ENCODE results near the gene TBC1D32.
"Not testable (repeated sequence)": the region's sequence is repeated elsewhere in the genome, so short reads cannot be mapped to it uniquely, and the experiment has no call there.

Gene TBC1D32

GRCh38 chr6:121236984-121237383 is 97.3 kb downstream of the TBC1D32 start:
- intact Hi-C loops (cut with DNase I): no loop called here
- no peak for DNase-seq

GRCh38 chr6:121235386-121235785 is 98.9 kb downstream of the TBC1D32 start:
- intact Hi-C loops (cut with DNase I): no loop called here
- no peak for DNase-seq

- intact Hi-C loops (cut with DNase I): no loop called here
- no peak for DNase-seq
Measured at GRCh38 chr6:121223930-121224329, 110.3 kb downstream of the TBC1D32 start.

DNA sequence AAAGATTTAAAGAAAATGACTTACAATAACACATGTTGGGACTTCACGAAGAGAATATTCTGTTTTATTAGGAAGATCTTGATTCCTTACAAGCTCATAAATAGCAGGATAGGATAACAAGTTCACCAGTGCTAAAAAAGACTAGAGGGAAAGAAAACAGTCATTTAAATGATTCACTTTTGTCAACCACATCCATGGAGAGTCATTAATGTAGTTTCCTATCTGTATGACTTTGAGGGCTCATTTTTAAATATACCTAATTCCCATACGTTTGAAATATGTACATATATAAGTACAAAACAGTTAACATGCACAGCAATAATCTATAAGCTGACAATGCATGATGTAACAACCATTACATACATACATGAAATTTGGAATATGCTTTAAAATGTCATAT is 111.1 kb downstream of the TBC1D32 start:
- intact Hi-C loops (cut with DNase I): no loop called here
- DNase-seq: no peak

DNA sequence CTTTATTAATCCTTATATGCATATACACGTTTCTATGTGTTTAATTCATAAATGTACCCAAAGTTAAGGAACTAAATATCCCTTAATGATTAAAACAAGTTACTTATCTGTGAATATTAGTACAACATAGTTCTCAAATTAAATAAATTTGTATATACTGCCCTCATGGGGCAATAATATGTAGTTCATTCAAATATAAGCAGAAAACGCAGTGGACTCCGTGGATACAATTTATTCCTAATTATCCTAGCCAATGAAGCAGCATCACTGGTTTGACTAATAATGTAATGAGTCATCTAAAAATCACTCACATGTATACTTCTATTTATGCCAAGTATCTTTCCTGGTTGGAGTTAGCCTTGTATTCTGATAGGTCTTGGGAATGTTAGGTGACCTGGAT is 111.6 kb downstream of the TBC1D32 start:
- DNase-seq: no peak
- intact Hi-C loops (cut with DNase I): no loop called here

GRCh38 chr6:121216928-121217327 is 117.4 kb downstream of the TBC1D32 start:
- no peak for DNase-seq
- intact Hi-C loops (cut with DNase I): no loop called here

DNA sequence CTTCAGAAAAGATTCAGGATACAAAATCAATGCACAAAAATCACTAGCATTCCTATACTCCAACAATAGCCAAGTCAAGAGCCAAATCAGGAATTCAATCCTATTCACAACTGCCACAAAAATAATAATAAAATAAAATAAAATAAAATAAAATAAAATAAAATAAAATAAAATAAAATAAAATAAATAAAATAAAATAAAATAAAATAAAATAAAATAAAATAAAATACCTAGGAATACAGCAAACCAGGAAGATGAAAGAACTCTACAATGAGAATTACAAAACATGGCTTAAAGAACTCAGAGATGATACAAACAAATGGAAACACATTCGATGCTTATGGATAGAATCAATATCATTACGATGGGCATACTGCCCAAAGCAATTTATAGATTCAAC is 120.9 kb downstream of the TBC1D32 start:
- DNase-seq; intact Hi-C loops (cut with DNase I): not testable (repeated sequence)

DNA sequence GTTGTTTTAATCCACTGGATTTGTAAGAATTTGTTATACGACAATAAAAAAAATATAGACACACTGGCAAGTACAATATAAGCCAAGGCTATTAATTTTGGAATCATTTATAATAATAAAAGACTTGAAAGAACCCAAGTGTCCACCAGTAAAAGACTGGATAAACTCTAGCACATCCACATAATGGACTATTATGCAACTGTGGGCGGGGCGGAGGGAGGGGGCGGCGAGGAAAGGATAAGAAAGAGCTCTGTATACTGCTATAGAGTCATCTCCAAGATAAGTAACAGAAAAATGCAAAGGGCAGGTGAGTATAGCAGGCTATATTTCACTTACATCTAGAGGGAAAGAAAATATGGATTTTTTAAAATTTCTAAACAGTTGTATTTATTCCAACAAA is 123.3 kb downstream of the TBC1D32 start:
- peak in 29 of 42 donors; percentile 6 to 70 (median 30) for DNase-seq
- intact Hi-C loops (cut with DNase I): no loop called here

- no peak for DNase-seq
- intact Hi-C loops (cut with DNase I): no loop called here
Measured at GRCh38 chr6:121205569-121205968, 128.7 kb downstream of the TBC1D32 start.

DNA sequence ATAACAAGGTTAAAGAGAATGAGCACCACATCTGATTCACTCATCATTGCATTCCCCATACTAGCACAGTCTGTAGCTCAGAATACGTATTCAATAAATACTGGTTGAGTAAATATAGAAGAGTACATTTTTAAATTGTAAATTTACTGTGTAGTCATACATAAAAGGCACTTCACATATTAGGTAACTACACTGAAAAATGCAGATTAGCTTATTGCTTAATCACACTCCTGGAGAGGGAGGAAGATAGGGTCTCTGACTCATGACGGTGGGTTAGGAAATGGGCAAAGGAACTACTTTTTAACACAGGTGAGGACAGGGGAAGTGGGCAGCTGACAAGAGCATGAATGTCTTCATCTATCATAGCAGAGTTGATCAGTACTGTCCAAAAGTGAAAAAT is 133.2 kb downstream of the TBC1D32 start:
- intact Hi-C loops (cut with DNase I): no loop called here
- DNase-seq: no peak

GRCh38 chr6:121196042-121196441 is 138.2 kb downstream of the TBC1D32 start:
- intact Hi-C loops (cut with DNase I); DNase-seq: not testable (repeated sequence)

DNA sequence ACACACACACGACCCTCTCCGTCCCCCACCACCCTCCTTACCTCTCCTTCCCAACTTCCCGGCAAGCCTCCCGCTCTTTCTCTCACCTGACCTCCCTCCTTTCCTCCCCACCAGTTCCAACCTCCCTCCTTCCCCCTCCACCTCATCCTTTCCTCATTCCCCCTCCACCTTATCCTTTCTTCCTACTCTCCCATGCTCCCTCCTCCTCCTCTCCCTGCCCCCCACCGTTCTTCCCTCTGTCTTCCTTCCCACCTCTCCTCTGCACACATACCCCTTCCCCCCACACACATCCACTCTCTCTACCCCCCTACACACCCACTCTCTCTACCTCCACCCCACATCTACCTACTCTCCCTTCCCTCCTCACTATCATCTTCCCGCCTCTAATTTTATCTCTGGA is 144.2 kb downstream of the TBC1D32 start:
- intact Hi-C loops (cut with DNase I): no loop called here
- no peak for DNase-seq

GRCh38 chr6:121188356-121188755 is 145.9 kb downstream of the TBC1D32 start:
- DNase-seq: no peak
- intact Hi-C loops (cut with DNase I): no loop called here

DNA sequence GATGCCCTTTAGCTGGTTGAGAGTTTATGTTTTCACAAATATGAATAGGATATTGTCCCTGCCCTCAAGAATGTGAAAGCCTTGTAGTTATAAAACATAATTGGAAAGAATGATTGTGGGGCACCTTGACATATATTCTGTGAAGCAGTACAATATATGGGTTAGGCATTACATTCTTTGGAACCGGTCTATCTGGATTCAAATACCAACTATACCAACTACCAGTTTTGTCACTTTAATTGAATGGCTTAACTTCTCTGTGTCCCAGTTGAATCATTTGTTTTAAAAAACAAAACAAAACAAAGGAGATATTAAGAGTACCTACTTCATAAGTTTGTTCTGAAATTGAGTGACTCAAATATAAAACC is 146.5 kb downstream of the TBC1D32 start:
- DNase-seq: no peak
- intact Hi-C loops (cut with DNase I): no loop called here

GRCh38 chr6:121187200-121187832 is 147.0 kb downstream of the TBC1D32 start:
- intact Hi-C loops (cut with DNase I): no loop called here
- no peak for DNase-seq

DNA sequence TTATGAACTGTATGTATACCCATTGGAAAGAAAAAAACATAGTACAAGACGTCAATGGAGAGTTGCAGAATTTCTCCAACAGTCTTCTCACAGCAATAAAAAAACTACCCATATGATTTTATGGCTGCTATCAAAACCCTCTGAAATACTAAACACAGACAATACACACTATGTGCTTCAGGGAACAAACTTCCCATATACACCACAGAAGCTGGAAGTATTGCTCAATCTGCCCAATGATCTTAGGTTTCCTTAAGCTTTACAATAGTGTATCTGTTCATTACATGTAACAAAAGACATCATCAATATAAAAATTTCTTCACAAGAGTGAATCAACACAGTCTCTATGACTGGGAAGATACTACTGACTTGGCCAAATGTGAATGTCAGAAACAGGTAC is 150.5 kb downstream of the TBC1D32 start:
- DNase-seq: no peak
- intact Hi-C loops (cut with DNase I): no loop called here

- no peak for DNase-seq
- intact Hi-C loops (cut with DNase I): no loop called here
Measured at GRCh38 chr6:121175827-121176226, 158.5 kb downstream of the TBC1D32 start.

DNA sequence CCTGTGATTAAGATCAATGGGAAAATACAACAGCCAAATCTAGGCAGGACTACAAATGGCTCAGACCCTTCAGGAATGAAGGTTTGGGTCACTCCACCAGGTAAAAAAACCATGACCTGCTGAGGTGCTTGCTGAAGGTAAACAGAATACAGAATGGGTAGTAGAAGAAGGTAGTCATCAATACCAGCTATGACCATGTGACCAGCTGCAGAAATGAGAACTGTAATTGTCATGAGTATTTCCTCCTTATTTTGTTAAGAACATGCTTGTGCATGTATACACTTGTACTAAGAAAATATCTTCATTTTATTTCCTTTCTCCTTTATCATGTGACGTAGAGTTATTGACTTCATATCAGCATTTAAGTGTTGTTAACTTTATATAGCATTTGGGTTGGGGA is 161.8 kb downstream of the TBC1D32 start:
- intact Hi-C loops (cut with DNase I); DNase-seq: not testable (repeated sequence)

DNA sequence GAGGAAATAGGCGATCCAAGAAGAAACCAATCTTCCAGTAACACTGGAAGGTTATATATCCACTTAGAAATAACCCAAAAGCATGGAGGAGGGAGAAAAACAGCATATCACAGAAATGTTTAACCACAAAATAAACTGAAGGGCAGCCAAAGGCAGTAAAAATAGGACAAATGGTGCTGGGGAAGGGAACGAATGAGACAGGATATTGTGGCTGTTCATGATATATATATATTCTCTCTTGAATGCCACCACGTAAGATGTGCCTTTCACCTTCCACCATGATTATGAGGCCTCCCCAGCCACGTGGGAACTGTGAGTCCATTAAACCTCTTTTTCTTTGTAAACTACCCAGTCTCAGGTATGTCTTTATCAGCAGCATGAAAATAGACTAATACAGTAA is 162.4 kb downstream of the TBC1D32 start:
- intact Hi-C loops (cut with DNase I): no loop called here
- DNase-seq: no peak

GRCh38 chr6:121161886-121162285 is 172.4 kb downstream of the TBC1D32 start:
- no peak for DNase-seq
- intact Hi-C loops (cut with DNase I): no loop called here

DNA sequence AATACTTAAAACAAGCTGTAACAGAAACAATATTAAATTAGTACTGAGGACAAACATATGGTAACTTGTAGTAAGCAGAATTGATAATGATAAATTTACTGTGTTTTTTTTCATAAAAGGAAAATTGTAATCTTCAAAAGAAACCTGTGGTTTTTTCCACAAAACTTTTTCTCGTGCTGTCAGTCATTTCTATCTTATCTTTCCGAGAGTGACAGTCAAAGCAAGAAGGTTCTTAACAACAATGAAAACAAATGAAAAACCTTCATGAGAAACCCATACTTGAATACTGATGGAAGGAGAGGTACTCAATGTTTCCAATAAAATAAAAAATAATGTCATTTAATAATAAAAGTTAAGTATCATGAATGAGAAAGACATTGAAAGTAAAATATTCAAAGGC is 174.0 kb downstream of the TBC1D32 start:
- intact Hi-C loops (cut with DNase I): no loop called here

DNA sequence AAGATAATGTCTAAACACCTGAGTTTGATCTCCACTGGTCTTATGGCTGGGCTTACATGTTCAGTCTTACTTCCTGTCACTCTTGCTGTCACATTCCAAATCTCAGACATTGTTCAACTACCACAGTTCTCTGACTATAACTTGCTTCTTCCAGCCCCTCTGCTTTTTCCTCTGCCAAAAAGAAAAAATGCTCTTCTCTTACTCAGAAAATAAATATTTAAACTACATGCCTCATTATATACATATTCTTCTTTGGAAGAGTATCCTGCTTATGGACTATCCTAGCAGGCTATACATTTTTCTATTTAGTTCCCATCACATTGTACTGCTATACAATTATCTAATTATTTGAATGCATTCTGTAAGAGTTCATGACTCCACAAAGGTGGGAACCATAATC is 175.4 kb downstream of the TBC1D32 start:
- intact Hi-C loops (cut with DNase I): no loop called here
- DNase-seq: no peak

More for the DNA sequence above, 174.0 kb downstream of the TBC1D32 start:
- no peak for DNase-seq

Measured in head of caudate nucleus (tissue), 42 donors.